Muscle layer of duodenum (tissue), 2 donors: ENCODE results near the gene PPP3CA.

ENCODE experiments used
- H3K27ac ChIP-seq: one replicate; pipeline ENCODE4 v1.7.0; 2013; ENCODE audit warnings: mild to moderate bottlenecking, low read length
- H3K27me3 ChIP-seq: one replicate; pipeline ENCODE4 v1.7.0; 2013; ENCODE audit warnings: low read depth, mild to moderate bottlenecking, control low read depth, low read length
- H3K36me3 ChIP-seq, 2 donors: one replicate each; pipeline ENCODE4 v1.7.0; 2013; ENCODE audit warnings: low read length in 2 of 2, control low read depth in 1 of 2, mild to moderate bottlenecking in 1 of 2; ENCODE audit not compliant: insufficient read depth in 2 of 2, control insufficient read depth in 1 of 2
- H3K4me1 ChIP-seq, 2 donors: one replicate each; pipeline ENCODE4 v1.7.0; 2013; ENCODE audit warnings: low read length in 2 of 2, mild to moderate bottlenecking in 2 of 2, control low read depth in 1 of 2, moderate library complexity in 1 of 2; ENCODE audit not compliant: insufficient read depth in 2 of 2, control insufficient read depth in 1 of 2
- H3K4me3 ChIP-seq, 2 donors: one replicate each; pipeline ENCODE4 v1.7.0; 2013; ENCODE audit warnings: low read length in 2 of 2, low read depth in 1 of 2, mild to moderate bottlenecking in 1 of 2
- H3K9me3 ChIP-seq, 2 donors: one replicate each; pipeline ENCODE4 v1.7.0; 2013; ENCODE audit warnings: low read length in 2 of 2, control low read depth in 1 of 2, mild to moderate bottlenecking in 1 of 2; ENCODE audit not compliant: control insufficient read depth in 1 of 2
- donor health status: healthy.

PPP3CA gene

DNA sequence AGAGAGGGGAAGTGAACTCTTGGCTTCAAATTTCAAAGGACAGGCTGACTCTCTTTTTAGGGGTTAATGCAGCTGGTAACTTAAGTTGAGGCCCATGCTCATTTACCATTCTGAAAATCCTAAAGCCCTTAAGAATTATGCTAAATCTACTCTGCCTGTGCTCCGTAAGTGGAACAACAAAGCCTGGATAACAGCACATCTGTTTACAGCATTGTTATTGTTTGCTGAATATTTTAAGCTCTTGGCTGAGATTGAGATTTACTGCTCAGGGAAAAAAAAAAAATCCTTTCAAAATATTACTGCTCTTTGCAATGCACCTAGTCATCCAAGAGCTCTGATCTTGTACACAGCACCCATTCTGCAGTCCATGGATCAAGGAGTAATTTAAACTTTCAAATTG lies 17.7 kb downstream of the PPP3CA start:
- H3K36me3 ChIP-seq: no peaks in the 10 kb centered on the region
- peaks cover 7 to 10% of the 10 kb centered on the region in 2 donors for H3K4me1 ChIP-seq
- no peaks in the 10 kb centered on the region for H3K9me3 ChIP-seq
- no peaks in the 10 kb centered on the region for H3K27me3 ChIP-seq
- H3K4me3 ChIP-seq: no peak overlapping the region
- H3K27ac ChIP-seq: no peak overlapping the region

- H3K4me1 ChIP-seq: peaks cover 7 to 10% of the 10 kb centered on the region in 2 donors
- H3K36me3 ChIP-seq: no peaks in the 10 kb centered on the region
- H3K4me3 ChIP-seq: no peak overlapping the region
- no peaks in the 10 kb centered on the region for H3K9me3 ChIP-seq
- no peaks in the 10 kb centered on the region for H3K27me3 ChIP-seq
- no peak overlapping the region for H3K27ac ChIP-seq
These were observed 19.2 kb downstream of the PPP3CA start for GRCh38 chr4:101328063-101328602.

DNA sequence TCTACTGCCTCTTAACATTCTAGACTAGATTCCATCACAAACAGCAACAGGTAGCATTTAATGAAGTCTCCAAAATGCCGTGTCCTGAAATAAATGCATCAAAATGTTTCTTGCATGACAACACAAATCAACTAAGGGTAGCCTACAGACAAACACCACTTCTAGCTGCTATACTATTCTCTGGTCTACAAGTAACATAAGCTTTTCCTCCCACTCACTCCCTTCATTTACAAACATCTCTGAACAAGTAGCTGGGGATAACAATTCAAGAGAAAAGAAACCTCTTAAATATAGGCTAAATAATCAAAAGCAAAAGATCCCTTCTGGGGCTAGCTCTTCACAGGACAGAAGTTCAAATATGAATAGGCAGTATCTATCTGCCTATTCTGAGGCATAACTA lies 20.8 kb downstream of the PPP3CA start:
- Histone ChIP-seq H3K4me1 (peaks cover 7 to 10% of the 10 kb centered on the region in 2 donors), H3K9me3 (no peaks in the 10 kb centered on the region), H3K4me3 (no peak overlapping the region), H3K36me3 (no peaks in the 10 kb centered on the region), H3K27me3 (no peaks in the 10 kb centered on the region), H3K27ac (no peak overlapping the region)

DNA sequence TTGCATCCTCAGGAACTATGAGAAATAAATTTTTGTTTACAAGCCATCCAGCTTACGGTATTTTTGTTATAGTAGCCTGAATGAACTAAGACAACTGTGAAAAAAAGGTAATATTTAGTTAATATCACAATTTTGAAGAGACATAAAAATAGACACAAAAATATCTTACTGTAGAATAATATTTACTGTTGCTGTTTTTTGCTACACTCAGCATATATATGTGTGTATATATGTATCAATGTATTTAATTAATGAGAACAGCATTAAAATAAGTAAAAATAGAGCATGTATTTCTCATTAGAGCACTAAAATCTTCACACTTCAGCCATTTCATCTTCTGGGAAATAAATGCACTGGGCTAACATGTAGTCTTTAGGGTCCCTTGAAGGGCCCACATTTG lies 24.6 kb downstream of the PPP3CA start:
- no peaks in the 10 kb centered on the region for H3K36me3 ChIP-seq
- H3K27me3 ChIP-seq: no peaks in the 10 kb centered on the region
- no peak overlapping the region for H3K4me3 ChIP-seq
- H3K4me1 ChIP-seq: peaks cover 2 to 7% of the 10 kb centered on the region in 2 donors
- no peaks in the 10 kb centered on the region for H3K9me3 ChIP-seq
- H3K27ac ChIP-seq: no peak overlapping the region

DNA sequence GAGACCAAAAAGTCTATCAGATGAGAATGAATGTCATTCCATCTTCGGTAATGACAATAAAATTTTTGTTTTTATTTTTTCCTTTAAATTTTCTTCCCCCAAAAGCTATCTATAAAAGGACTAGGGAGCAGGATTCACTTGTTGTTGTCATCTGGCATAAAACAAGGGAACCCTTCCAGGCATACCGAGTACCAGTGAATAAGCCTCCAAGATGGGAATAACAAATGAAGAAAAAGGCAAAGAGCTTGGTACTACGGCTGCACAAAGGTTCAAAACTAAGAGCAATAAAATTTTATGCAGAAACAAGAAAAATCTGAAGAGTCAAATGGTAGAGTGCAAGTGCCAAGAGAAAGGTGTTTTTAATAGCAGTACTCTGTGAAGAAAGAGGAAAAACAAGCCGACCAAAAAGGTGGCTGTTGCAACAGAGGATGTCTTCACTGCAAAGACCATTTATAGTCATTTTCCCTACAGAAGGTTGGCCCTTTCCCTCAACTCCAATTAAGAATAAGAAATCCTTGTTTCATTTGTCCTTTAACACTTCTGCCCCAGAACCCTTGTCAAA lies 25.8 kb downstream of the PPP3CA start:
- H3K36me3 ChIP-seq: no peaks in the 10 kb centered on the region
- peaks cover 0 to 7% of the 10 kb centered on the region in 2 donors for H3K4me1 ChIP-seq
- H3K27ac ChIP-seq: no peak overlapping the region
- H3K27me3 ChIP-seq: no peaks in the 10 kb centered on the region
- H3K9me3 ChIP-seq: no peaks in the 10 kb centered on the region
- no peak overlapping the region for H3K4me3 ChIP-seq

DNA sequence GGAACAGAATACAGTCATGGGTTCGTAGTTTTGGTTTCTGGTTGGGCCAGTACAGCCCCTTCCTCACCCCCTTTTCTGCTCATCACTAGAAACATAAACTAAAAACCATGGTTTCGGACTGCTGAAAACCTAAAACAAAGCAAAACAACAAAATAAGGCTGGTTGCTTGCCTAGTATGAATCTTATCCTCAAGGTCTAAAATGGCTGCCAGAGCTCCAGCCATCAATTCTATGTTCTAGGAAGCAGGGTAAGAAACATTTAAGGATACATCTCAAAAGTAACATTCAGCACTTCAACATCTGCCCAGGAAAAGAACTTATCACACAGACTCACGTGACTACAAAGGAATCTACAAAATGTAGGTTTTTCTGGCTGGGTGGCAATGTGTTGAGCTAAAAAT lies 31.5 kb downstream of the PPP3CA start:
- H3K27ac ChIP-seq: no peak overlapping the region
- no peaks in the 10 kb centered on the region for H3K36me3 ChIP-seq
- H3K9me3 ChIP-seq: peaks cover 0 to 5% of the 10 kb centered on the region in 2 donors
- no peaks in the 10 kb centered on the region for H3K27me3 ChIP-seq
- no peaks in the 10 kb centered on the region for H3K4me1 ChIP-seq
- H3K4me3 ChIP-seq: no peak overlapping the region

DNA sequence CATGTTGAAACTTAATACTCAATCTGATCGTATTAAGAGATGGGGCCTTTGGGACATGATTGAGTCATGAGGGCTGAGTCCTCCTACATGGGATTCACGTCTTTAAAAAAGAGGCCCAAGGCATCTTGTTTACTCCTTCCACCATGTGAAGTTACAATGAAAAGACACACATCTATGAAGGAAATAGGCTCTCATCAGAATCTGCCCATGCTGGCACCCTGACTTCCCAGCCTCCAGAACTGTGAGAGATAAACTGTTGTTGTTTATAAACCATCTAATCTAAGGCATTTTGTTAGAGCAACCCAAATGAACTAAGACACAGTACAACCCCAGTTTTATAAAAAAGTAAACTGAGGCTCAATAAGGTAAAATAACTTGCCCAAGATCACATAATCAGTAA lies 32.3 kb downstream of the PPP3CA start:
- H3K27ac ChIP-seq: no peak overlapping the region
- H3K4me3 ChIP-seq: no peak overlapping the region
- H3K27me3 ChIP-seq: no peaks in the 10 kb centered on the region
- H3K36me3 ChIP-seq: no peaks in the 10 kb centered on the region
- H3K4me1 ChIP-seq: no peaks in the 10 kb centered on the region
- peaks cover 0 to 5% of the 10 kb centered on the region in 2 donors for H3K9me3 ChIP-seq

GRCh38 chr4:101309925-101310324 lies 37.4 kb downstream of the PPP3CA start:
- peaks cover 2 to 8% of the 10 kb centered on the region in 2 donors for H3K4me1 ChIP-seq

GRCh38 chr4:101307899-101308298 lies 39.4 kb downstream of the PPP3CA start:
- no peaks in the 10 kb centered on the region for H3K36me3 ChIP-seq
- no peak overlapping the region for H3K4me3 ChIP-seq
- H3K27me3 ChIP-seq: no peaks in the 10 kb centered on the region
- H3K4me1 ChIP-seq: peaks cover 5 to 11% of the 10 kb centered on the region in 2 donors
- no peak overlapping the region for H3K27ac ChIP-seq
- H3K9me3 ChIP-seq: no peaks in the 10 kb centered on the region

More at GRCh38 chr4:101309925-101310324, 37.4 kb downstream of the PPP3CA start:
- H3K27ac ChIP-seq: no peak overlapping the region
- H3K27me3 ChIP-seq: no peaks in the 10 kb centered on the region
- H3K9me3 ChIP-seq: no peaks in the 10 kb centered on the region
- no peaks in the 10 kb centered on the region for H3K36me3 ChIP-seq
- H3K4me3 ChIP-seq: no peak overlapping the region

- Histone ChIP-seq H3K4me1 (peaks cover 5 to 11% of the 10 kb centered on the region in 2 donors), H3K27me3 (no peaks in the 10 kb centered on the region), H3K27ac (no peak overlapping the region), H3K36me3 (no peaks in the 10 kb centered on the region), H3K9me3 (no peaks in the 10 kb centered on the region), H3K4me3 (no peak overlapping the region)
These were observed 40.3 kb downstream of the PPP3CA start for GRCh38 chr4:101306764-101307615.

GRCh38 chr4:101306225-101306624 lies 41.1 kb downstream of the PPP3CA start:
- H3K27me3 ChIP-seq: no peaks in the 10 kb centered on the region
- H3K36me3 ChIP-seq: no peaks in the 10 kb centered on the region
- H3K27ac ChIP-seq: no peak overlapping the region
- H3K9me3 ChIP-seq: no peaks in the 10 kb centered on the region
- peaks cover 5 to 11% of the 10 kb centered on the region in 2 donors for H3K4me1 ChIP-seq
- no peak overlapping the region for H3K4me3 ChIP-seq
